ENCODE measurements around the gene TLR5. TPM values are rescaled to one million over a fixed set of nuclear protein-coding genes. Genes with fewer than 3 reads are reported as not detected.

TLR5 gene
- total and polyA plus RNA-seq, 4 donors, result 3.0 to 5.3 (median 3.9) TPM

DNA sequence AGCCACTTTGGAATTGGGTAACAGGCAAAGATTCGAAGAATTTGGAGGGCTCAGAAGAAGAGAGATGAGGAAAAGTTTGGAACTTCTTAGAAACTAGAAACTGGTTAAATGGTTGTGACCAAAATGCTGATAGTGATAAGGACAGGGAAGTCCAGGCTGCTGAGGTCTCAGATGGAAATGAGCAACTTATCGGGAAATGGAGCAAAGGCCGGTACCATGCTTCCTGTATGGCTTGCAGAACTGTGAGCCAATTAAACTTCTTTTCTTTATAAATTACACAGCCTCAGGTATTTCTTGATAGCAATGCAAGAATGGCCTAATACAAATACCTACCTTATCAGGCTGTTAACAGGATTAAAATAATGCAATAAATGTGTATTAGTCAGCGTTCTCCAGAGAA, 9.4 kb upstream of the TLR5 start:
- Histone ChIP-seq H3K36me3 (ENCODE audit: control insufficient read depth, insufficient read depth, low read length) (no peaks in the 10 kb centered on the region), H3K27me3 (ENCODE audit: control insufficient read depth, insufficient read depth, low read length) (no peaks in the 10 kb centered on the region), H3K4me1 (ENCODE audit: control insufficient read depth, insufficient read depth, low read length) (no peaks in the 10 kb centered on the region), H3K27ac (ENCODE audit: low read depth, low read length) (no peak overlapping the region), H3K9me3 (ENCODE audit: control insufficient read depth, insufficient read depth, low read length) (peaks cover 1% of the 10 kb centered on the region), H3K4me3 (ENCODE audit: low read depth, low read length) (no peak overlapping the region)
- WGBS (ENCODE audit: insufficient coverage), result 100% methylated on average over 2 of the region's 4 CpGs
- no peak for DNase-seq (ENCODE audit: low read depth in 4 of 6, low spot score in 6 of 6)

DNA sequence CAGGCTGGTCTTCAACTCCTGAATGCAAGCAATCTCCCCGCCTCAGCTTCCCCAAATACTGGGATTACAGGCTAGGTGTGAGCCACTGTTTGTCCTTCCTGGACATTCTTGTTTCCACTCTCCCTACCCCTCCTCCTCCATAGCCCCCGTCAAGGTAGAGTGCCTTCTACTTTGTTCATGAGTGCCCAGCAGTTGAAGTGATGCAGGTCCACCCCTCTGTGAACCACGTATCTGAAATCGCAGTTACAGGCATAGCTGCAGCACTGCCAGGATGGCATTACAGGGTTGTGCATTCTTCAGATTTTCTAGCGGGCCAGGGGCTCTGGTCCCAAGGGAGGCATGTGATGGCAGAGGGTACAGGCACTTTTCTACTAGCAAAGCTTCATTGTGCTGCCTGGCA, 7.4 kb upstream of the TLR5 start:
- Histone ChIP-seq H3K9me3 (ENCODE audit: control insufficient read depth, insufficient read depth, low read length) (peaks cover 2% of the 10 kb centered on the region), H3K27ac (ENCODE audit: low read depth, low read length) (no peak overlapping the region), H3K4me1 (ENCODE audit: control insufficient read depth, insufficient read depth, low read length) (no peaks in the 10 kb centered on the region), H3K36me3 (ENCODE audit: control insufficient read depth, insufficient read depth, low read length) (no peaks in the 10 kb centered on the region), H3K4me3 (ENCODE audit: low read depth, low read length) (no peak overlapping the region), H3K27me3 (ENCODE audit: control insufficient read depth, insufficient read depth, low read length) (no peaks in the 10 kb centered on the region)
- 90% methylated on average over 4 of the region's 5 CpGs for WGBS (ENCODE audit: insufficient coverage)
- DNase-seq (ENCODE audit: low read depth in 4 of 6, low spot score in 6 of 6), result no peak

DNA sequence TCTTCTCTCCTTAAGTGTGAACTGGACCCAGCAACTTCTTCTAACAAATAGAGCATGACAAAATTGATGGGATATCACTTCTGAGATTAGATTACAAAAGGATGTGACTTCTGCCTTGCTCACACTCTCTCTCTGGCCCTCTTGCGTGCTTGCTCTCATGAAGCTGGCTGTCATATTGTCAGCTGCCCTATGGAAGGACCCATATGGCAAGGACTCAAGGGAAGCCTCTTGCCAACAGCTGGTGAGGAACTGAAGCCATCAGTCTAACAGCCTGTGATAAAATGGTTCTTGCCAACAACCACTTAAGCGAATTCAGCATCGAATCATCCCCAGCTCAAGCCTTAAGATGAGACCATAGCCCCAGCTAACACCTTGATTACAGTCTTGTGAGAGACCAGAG, 4.8 kb upstream of the TLR5 start:
- no peaks in the 10 kb centered on the region for H3K27me3 ChIP-seq (ENCODE audit: control insufficient read depth, insufficient read depth, low read length)
- peaks cover 12% of the 10 kb centered on the region for H3K4me1 ChIP-seq (ENCODE audit: control insufficient read depth, insufficient read depth, low read length)
- WGBS (ENCODE audit: insufficient coverage), result 87% methylated on average over 3 of the region's 3 CpGs
- peaks cover 2% of the 10 kb centered on the region for H3K9me3 ChIP-seq (ENCODE audit: control insufficient read depth, insufficient read depth, low read length)
- no peaks in the 10 kb centered on the region for H3K36me3 ChIP-seq (ENCODE audit: control insufficient read depth, insufficient read depth, low read length)
- H3K4me3 ChIP-seq (ENCODE audit: low read depth, low read length), result no peak overlapping the region
- H3K27ac ChIP-seq (ENCODE audit: low read depth, low read length), result no peak overlapping the region
- DNase-seq (ENCODE audit: low read depth in 4 of 6, low spot score in 6 of 6), result peak in 1 of 6 donors; percentile 44

DNA sequence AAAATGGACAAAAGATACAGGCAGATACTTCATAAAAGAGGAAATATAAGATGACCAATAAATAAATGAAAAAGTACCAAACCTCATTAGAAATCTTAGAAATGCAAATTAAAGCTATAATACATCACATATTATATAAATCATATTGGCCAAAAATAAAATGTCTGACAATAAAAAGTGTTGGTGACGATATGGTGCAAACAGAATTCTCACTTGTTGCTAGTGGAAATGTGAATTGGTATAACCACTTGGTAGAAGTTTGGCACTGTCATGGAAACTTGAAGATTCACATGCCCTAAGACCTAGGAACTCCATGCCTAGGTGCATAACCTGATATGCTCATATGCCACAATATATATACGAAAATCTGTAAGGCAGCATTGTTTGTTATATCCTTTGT, 4.4 kb upstream of the TLR5 start:
- peaks cover 17% of the 10 kb centered on the region for H3K4me1 ChIP-seq (ENCODE audit: control insufficient read depth, insufficient read depth, low read length)
- WGBS (ENCODE audit: insufficient coverage), result 100% methylated on average over 1 of the region's 2 CpGs
- H3K27ac ChIP-seq (ENCODE audit: low read depth, low read length), result no peak overlapping the region
- no peak for DNase-seq (ENCODE audit: low read depth in 4 of 6, low spot score in 6 of 6)
- H3K27me3 ChIP-seq (ENCODE audit: control insufficient read depth, insufficient read depth, low read length), result no peaks in the 10 kb centered on the region
- peaks cover 2% of the 10 kb centered on the region for H3K9me3 ChIP-seq (ENCODE audit: control insufficient read depth, insufficient read depth, low read length)
- H3K4me3 ChIP-seq (ENCODE audit: low read depth, low read length), result no peak overlapping the region
- H3K36me3 ChIP-seq (ENCODE audit: control insufficient read depth, insufficient read depth, low read length), result no peaks in the 10 kb centered on the region

DNA sequence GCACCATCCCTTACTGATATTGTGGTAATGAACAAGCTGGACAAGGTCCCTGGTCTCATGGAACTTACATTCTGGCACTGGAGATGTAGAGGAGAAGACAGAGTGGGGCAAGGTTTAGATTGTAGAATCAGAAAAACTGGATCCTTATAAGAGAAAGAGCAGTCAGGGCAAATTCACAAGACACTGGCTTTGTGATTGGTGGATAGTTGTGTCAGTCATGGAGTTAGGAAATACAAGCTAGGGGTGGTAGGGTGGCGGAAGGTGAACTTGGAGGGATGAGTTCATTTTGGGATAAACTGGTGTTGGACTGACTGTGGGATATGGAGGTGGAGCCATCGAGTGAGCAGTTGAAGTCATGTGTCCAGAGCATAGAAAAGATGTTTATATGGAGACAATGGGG, 3.7 kb upstream of the TLR5 start:
- Histone ChIP-seq H3K27me3 (ENCODE audit: control insufficient read depth, insufficient read depth, low read length) (no peaks in the 10 kb centered on the region), H3K4me1 (ENCODE audit: control insufficient read depth, insufficient read depth, low read length) (peaks cover 23% of the 10 kb centered on the region), H3K9me3 (ENCODE audit: control insufficient read depth, insufficient read depth, low read length) (peaks cover 2% of the 10 kb centered on the region), H3K36me3 (ENCODE audit: control insufficient read depth, insufficient read depth, low read length) (no peaks in the 10 kb centered on the region), H3K4me3 (ENCODE audit: low read depth, low read length) (no peak overlapping the region), H3K27ac (ENCODE audit: low read depth, low read length) (no peak overlapping the region)
- DNase-seq (ENCODE audit: low read depth in 4 of 6, low spot score in 6 of 6), result no peak
- WGBS (ENCODE audit: insufficient coverage), result 83% methylated on average over 2 of the region's 2 CpGs

DNA sequence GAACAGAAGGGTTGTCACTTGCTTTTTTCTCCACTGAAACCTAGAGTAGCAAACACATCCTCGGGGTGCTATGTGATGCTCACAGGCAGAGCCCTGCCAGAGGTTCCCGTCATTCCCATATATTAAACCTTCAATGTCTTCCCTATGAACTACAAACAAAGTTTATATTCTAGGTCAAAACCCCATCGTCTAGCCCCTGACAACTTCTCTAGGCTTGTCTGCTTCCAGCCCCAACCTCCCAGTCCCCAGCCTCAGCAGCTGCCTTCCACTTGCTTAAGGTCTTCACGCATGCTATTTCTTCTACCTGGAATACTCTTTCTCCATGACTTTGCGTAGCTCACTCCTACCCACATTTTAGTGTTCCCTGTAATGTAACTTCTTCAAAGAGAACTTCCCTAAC, 1.9 kb upstream of the TLR5 start:
- DNase-seq (ENCODE audit: low read depth in 4 of 6, low spot score in 6 of 6), result no peak
- H3K4me1 ChIP-seq (ENCODE audit: control insufficient read depth, insufficient read depth, low read length), result peaks cover 30% of the 10 kb centered on the region
- WGBS (ENCODE audit: insufficient coverage), result 94% methylated on average over 5 of the region's 5 CpGs
- no peak overlapping the region for H3K4me3 ChIP-seq (ENCODE audit: low read depth, low read length)
- peaks cover 3% of the 10 kb centered on the region for H3K27me3 ChIP-seq (ENCODE audit: control insufficient read depth, insufficient read depth, low read length)
- H3K9me3 ChIP-seq (ENCODE audit: control insufficient read depth, insufficient read depth, low read length), result peaks cover 2% of the 10 kb centered on the region
- H3K36me3 ChIP-seq (ENCODE audit: control insufficient read depth, insufficient read depth, low read length), result no peaks in the 10 kb centered on the region
- no peak overlapping the region for H3K27ac ChIP-seq (ENCODE audit: low read depth, low read length)

DNA sequence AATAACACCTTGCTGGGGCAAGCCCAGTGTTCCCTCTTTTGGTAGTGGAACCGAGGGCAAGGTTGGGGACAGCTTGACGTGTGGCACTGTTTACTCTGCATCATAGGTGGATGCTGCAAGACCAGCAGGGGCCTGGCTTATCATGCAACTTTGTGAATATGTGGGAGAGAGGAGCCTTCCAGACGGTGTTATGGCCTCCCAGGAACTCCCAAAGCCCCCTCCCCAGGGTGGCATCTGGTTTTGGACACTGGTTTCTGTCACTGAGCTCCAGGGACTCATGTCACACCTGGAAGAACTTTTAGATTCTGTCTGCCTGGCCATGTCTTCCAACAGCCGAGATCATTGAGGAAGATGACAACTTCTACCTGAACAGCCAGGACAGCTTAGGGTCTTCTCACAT, 1.4 kb upstream of the TLR5 start:
- Histone ChIP-seq H3K9me3 (ENCODE audit: control insufficient read depth, insufficient read depth, low read length) (peaks cover 2% of the 10 kb centered on the region), H3K27me3 (ENCODE audit: control insufficient read depth, insufficient read depth, low read length) (peaks cover 3% of the 10 kb centered on the region), H3K36me3 (ENCODE audit: control insufficient read depth, insufficient read depth, low read length) (no peaks in the 10 kb centered on the region), H3K4me1 (ENCODE audit: control insufficient read depth, insufficient read depth, low read length) (peaks cover 30% of the 10 kb centered on the region), H3K27ac (ENCODE audit: low read depth, low read length) (no peak overlapping the region), H3K4me3 (ENCODE audit: low read depth, low read length) (no peak overlapping the region)
- 95% methylated on average over 3 of the region's 4 CpGs for WGBS (ENCODE audit: insufficient coverage)
- no peak for DNase-seq (ENCODE audit: low read depth in 4 of 6, low spot score in 6 of 6)

DNA sequence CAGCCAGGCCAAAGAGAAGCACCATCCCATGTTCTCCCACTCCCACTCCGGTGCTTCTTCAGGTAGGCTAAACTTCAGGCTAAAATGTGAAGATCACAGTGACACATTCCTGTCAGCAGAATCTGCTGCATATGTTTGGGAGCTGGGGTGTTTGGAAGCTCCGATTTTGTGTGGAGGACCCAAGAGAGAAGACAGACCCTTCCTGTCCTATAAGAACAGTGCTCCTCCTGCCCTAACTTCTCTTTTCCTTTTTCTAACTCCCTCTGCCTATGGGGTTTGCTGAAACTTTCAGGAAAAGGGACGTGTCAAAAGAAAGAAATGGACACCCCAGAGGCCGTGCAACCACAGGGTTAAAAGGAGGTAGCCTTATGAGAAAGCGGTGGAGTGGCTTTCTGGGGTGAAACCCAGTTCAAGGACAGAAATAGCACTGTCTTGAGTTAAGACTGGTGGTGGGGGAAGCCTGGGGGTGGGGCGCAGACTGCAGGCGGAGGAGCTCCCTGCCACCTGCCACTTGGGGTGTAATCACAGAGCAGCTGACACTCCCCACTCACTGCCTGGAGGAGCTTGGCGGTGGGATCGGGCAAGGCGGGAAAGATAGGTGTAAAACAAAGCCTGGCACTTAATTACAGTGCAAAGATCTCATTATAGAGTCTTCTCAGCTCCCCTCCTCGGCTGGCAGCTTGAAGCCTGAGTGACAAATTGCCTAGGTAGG, 645 bp upstream of the TLR5 start:
- WGBS (ENCODE audit: insufficient coverage), result 52% methylated on average over 7 of the region's 11 CpGs
- Histone ChIP-seq H3K27ac (ENCODE audit: low read depth, low read length) (peak overlapping the region; percentile 47), H3K4me3 (ENCODE audit: low read depth, low read length) (peak overlapping the region; percentile 46), H3K4me1 (ENCODE audit: control insufficient read depth, insufficient read depth, low read length) (peaks cover 30% of the 10 kb centered on the region), H3K9me3 (ENCODE audit: control insufficient read depth, insufficient read depth, low read length) (peaks cover 2% of the 10 kb centered on the region), H3K36me3 (ENCODE audit: control insufficient read depth, insufficient read depth, low read length) (no peaks in the 10 kb centered on the region), H3K27me3 (ENCODE audit: control insufficient read depth, insufficient read depth, low read length) (peaks cover 3% of the 10 kb centered on the region)
- DNase-seq (ENCODE audit: low read depth in 4 of 6, low spot score in 6 of 6), result peak in 1 of 6 donors; percentile 55

DNA sequence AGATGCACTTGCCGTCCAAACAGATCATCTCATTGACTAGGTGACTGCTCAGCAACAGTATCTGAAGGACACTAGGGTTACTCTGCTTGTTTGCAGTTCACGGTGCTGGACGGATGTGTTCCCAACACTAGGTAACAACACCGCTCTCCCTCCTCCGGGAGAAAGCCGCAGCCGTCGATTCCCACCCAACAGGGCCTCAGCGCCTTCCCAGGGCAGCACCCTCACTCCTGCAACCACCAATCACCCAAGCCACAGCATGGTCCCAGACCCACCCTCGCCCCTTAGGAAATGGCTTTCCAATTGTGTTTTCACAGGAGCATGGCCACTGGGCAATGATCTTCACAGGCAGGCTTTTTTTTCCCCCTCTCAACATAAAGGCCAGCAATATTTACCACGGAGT, 779 bp downstream of the TLR5 start:
- H3K9me3 ChIP-seq (ENCODE audit: control insufficient read depth, insufficient read depth, low read length), result no peaks in the 10 kb centered on the region
- 86% methylated on average over 10 of the region's 11 CpGs for WGBS (ENCODE audit: insufficient coverage)
- no peak for DNase-seq (ENCODE audit: low read depth in 4 of 6, low spot score in 6 of 6)
- H3K27me3 ChIP-seq (ENCODE audit: control insufficient read depth, insufficient read depth, low read length), result peaks cover 6% of the 10 kb centered on the region
- H3K36me3 ChIP-seq (ENCODE audit: control insufficient read depth, insufficient read depth, low read length), result no peaks in the 10 kb centered on the region
- H3K4me1 ChIP-seq (ENCODE audit: control insufficient read depth, insufficient read depth, low read length), result peaks cover 30% of the 10 kb centered on the region
- H3K4me3 ChIP-seq (ENCODE audit: low read depth, low read length), result peak overlapping the region; percentile 46
- H3K27ac ChIP-seq (ENCODE audit: low read depth, low read length), result no peak overlapping the region

DNA sequence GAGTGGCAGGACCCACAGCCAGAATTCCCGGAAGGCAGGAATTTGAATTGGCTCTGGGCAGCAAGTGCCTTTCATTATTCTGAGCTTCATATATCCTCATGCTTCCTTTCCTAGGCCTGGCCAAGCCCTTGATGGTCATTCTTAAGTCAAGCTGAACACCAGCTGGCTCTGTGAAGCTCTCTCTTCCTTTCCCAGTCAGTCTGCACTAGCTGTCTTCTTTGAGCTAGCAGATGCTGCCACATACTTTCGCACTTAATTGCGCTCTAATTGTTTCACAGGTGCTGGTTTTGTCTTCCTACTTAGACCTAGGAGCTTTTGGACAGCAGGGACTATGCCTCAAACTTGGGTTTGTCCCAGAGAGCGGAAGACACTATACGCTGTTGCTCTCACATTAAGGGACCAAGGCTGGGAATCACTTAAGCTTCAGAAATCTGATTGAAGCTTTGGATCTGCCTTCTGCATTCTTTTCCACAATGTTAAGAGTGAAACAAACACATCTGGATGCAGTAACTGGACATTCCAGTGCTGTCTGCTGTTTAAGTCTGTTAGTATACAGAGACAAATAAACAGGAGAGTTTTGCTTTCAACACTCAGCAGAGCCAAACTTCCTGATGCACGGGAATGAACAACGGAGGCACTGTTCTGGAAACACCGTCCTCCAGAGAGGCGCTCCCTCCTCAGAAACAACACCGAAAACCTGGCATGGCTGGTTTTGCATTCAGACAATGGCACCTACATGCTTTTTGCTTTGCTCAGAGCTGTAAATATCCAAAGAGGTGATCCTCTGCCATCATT, 2.2 kb downstream of the TLR5 start:
- Histone ChIP-seq H3K4me3 (ENCODE audit: low read depth, low read length) (no peak overlapping the region), H3K27ac (ENCODE audit: low read depth, low read length) (no peak overlapping the region), H3K4me1 (ENCODE audit: control insufficient read depth, insufficient read depth, low read length) (peaks cover 30% of the 10 kb centered on the region), H3K36me3 (ENCODE audit: control insufficient read depth, insufficient read depth, low read length) (no peaks in the 10 kb centered on the region), H3K27me3 (ENCODE audit: control insufficient read depth, insufficient read depth, low read length) (peaks cover 16% of the 10 kb centered on the region), H3K9me3 (ENCODE audit: control insufficient read depth, insufficient read depth, low read length) (no peaks in the 10 kb centered on the region)
- WGBS (ENCODE audit: insufficient coverage), result 41% methylated on average over 9 of the region's 10 CpGs
- peak in 1 of 6 donors; percentile 38 for DNase-seq (ENCODE audit: low read depth in 4 of 6, low spot score in 6 of 6)
